GM18507 (cell line): ENCODE data around the gene WDFY2.

Experiments used
- DNase-seq: peaks from one replicate; pipeline ENCODE4 v3.0.0; 2011; ENCODE audit warnings: low read depth; ENCODE audit not compliant: insufficient read length; ENCODE audit errors: extremely low spot score
- FAIRE-seq: peaks from 2 replicates; lab custom pipeline; 2011; peaks lifted over from hg19 to GRCh38; lab: Jason Lieb, UNC

Gene WDFY2

DNA sequence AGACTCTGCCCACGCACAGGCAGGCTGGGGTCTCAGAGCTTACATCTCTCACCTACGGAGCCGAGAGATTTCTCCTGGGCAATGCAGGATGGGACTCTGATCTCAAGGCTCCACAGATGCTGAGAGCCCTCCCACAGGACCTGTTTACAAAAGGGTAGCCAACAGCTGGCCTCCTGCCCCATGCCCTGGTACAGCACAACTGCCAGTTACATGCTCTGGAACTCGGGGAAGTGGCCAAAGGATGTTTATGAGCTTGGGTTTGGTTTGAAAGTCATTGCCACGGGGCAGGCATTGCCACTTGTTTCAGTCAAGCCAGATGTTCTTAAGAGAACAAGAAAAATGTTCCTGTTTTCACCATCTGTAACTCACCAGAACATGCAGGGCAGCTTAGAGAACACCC, 216.2 kb downstream of the WDFY2 start:
- FAIRE-seq (no peak), DNase-seq (no peak)

DNA sequence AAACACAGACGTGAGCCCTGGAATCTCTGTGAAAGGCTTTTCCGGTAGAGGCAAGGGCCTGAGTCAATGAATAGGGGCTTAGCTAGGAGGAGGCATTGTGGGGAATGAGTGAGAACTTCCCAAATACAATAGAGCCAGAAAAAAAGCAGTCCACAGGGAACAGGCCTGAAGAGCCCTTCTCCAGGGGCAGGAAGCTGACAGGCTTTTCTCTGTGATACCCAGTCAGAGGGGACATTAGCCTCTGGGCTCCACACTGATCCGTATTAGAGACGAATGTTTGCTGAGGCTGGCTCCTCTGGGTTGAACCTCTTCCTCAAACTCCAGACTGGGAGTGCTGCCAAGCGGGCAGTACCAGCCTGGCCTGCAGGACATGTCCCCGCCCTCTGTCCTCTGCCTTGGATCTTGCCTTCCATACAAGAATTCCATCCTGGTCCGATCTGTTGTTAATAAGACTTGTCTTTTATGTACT, 217.4 kb downstream of the WDFY2 start:
- DNase-seq (no peak), FAIRE-seq (no peak)

DNA sequence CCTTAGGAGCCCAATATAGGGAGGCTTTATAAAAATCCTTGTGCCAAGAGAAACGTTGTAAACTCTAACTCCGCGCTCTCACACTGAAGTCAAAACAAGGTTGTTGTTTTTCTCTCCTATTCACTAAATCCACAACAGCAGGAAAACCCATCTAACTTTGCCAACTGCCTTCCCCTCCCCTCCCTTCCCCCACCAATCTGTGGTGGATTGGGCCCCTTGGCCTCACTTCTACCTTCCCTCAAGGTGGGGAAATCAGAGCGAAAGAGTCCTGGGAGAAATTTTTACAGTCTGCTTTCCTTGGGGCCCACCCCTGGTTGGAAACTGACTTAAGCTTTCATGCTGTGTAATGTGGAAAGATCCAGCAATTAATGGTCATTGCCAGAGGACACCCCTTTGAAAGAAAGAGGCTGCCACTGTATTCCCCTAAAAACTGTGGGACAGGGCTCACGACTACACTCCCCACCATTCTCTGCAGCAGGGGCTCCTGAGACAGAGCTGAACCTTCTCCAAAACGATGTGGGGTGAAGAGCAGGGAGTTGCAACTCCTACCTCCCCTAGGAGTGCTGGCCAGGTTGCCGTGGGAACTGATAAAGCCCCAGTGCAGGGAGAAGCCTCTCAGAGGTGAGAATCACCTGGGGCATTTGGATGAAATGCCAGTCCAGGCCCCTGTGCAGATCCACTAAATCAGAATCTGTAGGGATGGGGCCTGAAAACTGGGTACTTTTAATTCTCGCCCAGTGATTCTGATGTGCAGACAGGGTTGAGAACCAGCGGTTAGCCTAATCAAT, 218.6 kb downstream of the WDFY2 start:
- DNase-seq (no peak), FAIRE-seq (no peak)

DNA sequence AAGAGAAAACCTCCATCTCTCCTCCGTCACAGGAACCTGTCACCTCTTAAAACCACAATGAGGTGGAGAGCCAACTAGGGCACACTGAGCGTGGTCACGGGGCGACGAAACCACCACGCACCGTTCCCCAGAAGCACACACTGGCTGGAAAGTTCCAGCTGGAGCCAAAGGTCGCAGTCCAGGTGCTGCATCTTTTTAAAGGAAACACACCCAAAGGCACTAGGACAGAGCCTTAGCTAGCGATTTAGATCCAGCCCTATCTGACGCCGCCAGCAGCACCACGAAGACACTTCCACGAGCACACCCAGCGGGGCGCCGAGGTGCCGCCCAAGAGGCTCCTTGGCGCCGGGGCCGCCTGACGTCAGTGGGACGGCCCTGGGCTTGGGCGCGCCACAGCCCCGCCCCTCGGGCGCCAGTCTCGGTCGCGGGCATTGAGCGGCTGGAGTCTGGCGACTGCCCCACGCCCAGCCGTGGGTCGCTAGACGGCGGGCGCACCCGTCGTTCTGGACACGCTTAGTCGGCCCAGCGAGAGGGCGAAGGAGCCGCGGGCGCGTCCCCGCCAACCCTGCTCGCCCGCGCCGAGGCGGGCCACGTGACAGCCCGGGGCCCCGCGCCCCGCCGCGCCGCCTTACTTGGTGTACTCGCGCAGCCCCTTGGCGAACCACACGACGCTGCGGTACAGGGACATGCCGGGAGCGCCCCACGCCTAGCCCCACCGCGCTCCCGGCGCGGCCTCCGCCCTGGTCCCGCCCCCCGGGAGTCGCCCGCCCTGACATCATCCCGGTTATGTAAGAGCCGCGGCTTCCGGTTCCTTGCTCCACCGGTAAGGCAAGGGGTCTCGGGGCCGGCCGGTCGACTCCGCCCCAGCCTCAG, 219.4 kb downstream of the WDFY2 start, which contains the start of gene DHRS12:
TSS of gene DHRS12 (minus strand) at position 742 of the 873 bp plus-strand sequence. CDS start 4,504 bp downstream, outside the sequence.
- FAIRE-seq (peak; percentile 77), DNase-seq (peak; percentile 75)

DNA sequence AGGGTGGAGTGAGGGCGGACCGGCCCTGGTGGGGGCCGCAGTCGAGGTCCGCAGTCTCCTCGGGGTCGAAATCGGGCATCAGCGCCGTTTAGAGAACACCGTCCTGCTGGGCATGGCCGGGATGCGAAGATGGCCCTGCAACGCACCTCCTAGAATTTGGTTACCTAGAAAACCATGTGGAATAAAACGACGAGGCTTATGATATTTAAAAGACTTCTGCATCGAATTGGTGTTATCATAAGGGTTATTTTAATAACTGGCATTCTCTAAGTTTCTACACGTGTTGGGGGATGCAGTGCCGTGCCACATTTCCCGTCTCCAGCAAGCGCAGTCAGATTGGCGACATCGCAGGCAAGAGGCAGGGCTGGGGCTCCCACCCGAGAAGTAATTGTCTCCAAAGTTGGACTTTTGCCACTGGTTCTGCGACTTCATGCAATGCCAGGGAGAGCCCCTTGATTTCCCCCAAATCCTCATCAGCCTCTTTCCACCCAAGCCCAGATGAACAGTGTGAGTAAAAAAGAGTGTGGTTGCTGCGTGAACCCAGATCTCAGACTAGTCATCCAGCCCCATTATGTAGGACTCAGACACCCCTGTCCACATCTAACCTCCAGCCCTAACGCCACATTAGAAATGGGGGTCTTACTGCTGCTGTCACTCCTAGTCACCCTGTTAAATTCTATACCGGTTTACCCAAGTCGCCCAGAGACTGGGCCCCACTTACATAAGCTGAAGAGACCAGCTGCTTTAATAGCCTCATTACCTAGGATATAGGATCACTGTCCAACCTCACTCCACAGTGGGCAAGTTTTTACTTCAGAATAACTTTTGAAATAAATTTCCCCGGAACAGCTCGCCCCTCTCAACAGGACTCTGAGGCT, 220.3 kb downstream of the WDFY2 start:
- FAIRE-seq = no peak
- DNase-seq = no peak

DNA sequence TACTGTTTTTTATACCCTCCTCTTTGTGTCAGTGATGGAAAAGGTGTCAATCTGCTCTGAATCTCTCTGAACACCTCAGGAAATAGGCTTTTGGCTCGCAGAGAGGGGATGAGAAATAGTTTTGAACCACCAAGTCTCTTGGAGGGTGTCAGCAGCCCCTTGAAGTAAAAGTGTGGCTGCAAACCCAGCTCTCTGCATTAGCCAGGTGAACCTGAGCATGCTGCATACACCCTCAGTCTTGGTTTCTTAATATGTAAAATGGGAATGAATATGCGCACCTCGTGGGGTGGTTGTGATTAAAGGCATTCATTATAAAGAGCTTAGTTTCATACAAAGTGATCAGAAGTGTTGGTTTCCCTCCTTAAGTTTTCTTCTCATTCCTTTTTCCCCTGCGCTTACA, 221.1 kb downstream of the WDFY2 start:
- no peak for DNase-seq
- no peak for FAIRE-seq

DNA sequence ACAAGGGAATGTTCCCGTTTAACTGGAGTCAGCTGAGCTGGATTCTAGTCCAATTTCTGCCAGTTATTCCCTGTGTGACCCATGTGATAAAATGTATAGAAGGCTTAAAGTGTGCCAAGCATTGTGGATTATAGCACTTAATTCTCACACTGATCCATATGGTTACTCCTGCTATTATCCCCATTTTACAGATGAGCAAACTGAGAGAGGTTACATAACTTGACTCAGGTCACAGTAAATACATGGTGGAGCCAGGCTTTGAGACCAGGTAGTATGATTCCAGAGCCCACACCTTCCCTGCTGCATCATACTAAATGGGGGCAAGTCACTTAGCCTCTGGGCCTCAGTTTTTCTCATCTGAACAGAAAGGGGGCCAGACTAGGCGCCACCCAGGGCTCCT, 221.7 kb downstream of the WDFY2 start:
- no peak for DNase-seq
- FAIRE-seq = no peak

DNA sequence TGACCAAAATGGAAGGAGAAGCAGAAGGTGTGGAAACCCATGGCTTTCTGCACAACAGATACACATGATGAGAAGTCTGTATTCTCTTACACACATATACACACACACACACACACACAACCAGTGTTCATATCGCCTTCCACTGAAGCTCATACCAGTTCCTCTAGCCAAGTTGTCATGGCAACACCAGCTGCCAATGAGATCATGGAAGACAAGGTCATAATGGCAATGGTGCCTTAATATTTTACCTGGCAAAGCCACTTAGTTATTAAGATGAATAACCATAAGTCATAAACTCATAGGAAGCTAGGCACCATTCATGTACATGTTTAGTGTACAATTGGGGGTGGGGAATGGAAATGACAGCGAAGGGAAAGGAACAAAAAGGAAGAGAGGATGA, 222.3 kb downstream of the WDFY2 start:
- no peak for DNase-seq
- no peak for FAIRE-seq

DNA sequence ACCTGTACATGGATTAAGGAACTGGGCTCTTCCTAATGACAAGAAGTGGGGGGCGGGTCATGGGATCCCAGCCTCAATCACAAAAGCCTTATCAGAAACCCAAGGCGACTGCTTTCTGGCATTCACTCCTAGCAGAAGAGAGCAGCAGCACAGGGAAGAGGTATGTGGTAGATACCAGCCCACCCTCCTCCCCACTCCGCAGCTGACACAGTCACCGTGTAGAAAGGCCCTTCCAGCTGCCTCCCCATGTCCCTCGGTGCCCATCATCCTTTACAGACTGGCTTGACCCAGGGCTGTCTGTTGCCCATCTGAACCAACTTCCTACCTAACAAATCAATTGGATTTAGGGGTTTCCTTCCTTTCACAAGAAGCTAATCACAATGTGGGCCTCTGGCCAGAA, 222.8 kb downstream of the WDFY2 start:
- FAIRE-seq = no peak
- no peak for DNase-seq

DNA sequence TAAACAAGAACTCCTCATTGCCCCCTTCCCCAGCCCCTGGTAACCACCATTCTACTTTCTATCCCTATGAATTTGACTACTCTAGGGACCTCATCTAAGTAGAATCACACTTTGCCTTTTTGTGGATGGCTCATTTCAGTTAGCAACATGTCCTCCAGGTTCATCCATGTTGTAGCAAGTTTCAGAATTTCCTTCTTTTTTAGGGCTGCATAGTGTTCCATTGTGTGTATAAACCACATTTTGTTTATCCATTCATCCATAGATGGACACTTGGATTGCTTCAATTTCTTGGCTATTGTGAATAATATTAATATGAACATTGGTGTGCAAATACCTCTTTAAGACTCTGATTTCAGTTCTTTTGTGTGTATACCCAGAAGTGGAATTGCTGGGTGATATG, 224.5 kb downstream of the WDFY2 start:
- DNase-seq = no peak
- no peak for FAIRE-seq

DNA sequence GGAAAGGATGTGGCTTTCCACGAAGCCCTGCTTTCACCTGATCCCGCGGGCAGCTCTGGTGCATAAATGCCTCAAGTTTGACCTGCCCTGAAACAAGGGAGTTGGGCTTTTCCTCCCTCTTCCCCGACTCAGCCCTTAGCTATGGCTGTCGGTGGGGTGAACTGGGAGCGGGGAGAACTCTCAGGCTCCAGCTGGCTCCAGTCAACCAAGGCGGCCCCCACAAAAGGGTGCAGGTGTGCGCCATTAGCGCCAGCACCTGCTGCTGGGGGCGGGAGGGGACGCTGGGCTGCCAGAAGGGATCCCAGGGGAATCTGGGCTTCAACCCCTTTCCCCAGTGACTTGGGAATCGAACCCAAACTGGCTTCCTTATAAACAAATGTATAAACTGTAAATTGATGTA, 226.8 kb downstream of the WDFY2 start:
- FAIRE-seq = no peak
- no peak for DNase-seq

DNA sequence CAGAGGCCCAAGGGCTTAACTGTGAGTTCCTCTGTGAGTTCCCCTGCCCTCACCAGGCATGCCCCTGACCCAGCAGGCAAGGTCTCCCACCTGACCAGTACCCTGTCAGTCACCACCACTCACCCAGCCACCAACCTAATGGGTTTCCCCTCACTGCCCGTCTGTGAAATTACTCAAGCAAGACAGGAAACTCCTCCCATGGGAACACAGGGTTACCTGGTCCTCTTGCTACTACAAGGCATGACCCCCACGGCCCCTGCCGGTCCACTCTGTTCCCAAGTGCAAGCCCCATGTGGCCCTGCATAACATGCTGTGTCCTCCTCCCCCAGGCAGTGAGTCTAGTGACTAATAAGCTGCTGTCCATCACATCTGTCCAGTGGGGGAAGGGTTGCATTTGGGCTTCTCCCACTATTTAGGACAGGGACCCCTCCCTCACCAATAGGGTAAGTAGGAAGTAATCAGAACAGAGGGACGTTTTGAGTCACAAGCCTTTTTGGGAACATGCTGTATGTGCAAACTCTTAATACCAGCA, 227.7 kb downstream of the WDFY2 start:
- peak; percentile 60 for FAIRE-seq
- no peak for DNase-seq

DNA sequence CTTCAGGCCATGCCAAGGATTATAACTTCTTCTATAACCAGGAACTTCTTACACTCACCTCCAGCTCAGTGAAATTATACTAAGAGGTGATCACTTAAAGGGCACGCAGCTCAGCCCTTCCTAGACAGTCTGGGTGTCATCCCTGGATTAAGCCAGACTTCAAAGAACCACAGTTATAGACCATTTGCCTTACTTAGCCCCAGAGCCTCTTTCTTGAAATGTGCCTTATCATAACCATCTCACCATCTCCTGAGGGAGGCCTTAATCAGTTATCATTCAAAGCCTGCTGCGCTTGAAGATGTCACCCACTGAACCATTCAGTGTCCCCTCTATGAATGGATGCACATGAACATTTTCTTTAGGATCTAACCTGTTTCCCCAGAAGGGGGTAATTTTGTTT, 229.8 kb downstream of the WDFY2 start:
- FAIRE-seq (no peak), DNase-seq (no peak)

DNA sequence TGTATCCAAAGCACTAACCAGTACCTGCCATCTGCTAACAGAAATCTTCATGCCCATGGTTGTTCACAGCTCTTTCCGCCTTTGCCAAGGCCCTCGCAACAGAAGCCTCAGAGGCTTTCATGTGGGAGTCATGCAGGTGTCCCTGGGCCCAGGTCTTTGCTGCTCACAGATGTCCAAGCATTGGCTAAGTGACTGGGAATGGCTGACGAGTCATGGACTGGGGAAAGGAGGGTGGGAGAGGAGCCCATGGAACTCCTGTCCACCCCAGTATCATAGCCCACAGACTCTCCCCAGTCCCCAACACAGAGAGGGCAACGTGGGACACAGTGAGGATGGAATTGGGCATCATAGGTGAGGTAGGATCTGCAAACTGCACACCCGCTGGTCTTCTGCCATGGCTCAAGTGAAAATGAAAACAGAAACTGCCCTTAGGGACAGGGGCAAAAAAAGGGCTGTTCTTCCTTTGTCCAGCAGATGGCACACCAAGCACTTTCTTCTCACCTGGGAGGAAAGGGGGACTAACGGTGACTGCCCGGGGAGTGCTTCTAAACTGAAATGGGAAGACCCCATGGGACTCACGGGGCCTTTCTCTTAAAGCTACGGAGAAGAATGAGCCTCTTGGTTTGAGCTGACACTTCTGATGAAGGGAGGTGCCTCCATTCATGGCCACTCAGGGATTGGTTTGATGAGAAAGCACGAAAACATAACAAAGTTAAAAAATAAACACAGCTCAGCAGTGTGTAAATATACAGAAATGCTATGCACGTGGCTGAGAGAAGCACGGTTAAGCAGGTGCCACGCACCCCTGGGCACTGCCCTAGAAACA, 230.8 kb downstream of the WDFY2 start:
- FAIRE-seq (peak; percentile 99), DNase-seq (peak; percentile 56)

DNA sequence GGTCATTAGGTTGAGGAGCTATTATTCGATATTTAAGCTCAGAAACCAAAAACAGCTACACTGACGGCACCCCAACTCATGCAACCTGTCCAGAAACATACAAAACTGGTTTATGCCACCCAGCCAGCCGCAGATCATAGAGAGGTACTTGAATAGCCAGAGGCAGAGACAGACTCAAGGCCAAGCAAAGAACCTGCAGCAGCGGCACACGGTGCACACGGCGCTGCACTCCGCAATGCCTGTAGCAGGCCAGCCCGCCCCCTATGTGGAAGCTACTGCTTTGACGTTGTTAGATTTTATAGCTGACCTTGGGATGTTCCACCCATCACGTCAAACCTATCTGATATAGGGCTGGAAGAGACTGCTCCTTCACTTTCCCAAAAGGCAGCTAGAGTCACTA, 231.6 kb downstream of the WDFY2 start:
- FAIRE-seq (no peak), DNase-seq (no peak)

DNA sequence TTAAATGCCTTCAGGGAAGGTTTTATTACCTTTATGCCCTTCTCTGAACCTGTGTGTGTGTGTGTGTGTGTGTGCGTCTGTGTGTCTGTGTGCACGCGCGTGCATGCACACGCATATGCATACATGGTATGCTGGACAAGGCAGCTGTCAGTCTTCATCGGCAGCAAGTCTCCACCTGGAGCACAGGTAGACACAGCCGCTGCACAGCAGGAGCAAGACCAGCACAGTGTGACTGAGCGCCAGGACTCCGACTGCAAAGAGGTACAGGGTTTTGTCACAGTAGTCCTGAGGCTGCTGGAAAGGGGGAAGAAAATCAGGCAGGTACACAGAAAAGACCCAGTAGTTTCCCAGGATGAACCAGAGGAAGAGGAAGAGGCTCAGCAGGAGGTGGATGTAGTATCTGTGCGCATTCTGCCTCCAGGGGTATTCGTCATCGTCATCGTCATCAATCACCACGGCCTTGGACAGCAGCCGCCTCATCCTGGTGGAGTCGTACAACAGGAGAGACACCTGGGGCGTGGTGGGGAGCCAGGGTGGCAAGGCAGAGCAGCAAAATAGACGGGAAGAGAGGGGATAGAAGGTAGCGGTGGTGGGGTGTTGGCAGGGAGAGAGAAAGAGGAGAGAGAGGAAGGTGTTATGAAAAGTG, 232.5 kb downstream of the WDFY2 start:
- FAIRE-seq (no peak), DNase-seq (no peak)
